WTC11 (cell line): ENCODE results near the gene TNFSF9. TPM values are rescaled to one million over a fixed set of nuclear protein-coding genes. Genes with fewer than 3 reads are reported as not detected.

Experiments used
- ATAC-seq: fragments of 200-7000 bp; cut with Tn5 transposase; 2 replicates; pipeline ENCODE4 v1.10.0; 2021; ENCODE audit warnings: mild to moderate bottlenecking, moderate library complexity
- CTCF ChIA-PET: fragments of 300-600 bp; sonication (Branson Sonifier 250); formaldehyde crosslinking; loops from one replicate; lab custom pipeline; 2021; ENCODE audit warnings: antibody characterized with exemption; lab: Charles Lee
- POLR2A ChIA-PET: fragments of 350-600 bp; sonication (Branson Sonifier 250); formaldehyde crosslinking; loops from one replicate; lab custom pipeline; 2021; ENCODE audit warnings: antibody characterized with exemption; lab: Charles Lee
- DNase-seq: peaks from one replicate; pipeline ENCODE4 v3.0.0; 2021; ENCODE audit warnings: low spot score
- H3K27ac Mint-ChIP-seq: 2 replicates; pipeline ENCODE4 v1.8.0; 2021; ENCODE audit warnings: mixed read lengths
- H3K27me3 Mint-ChIP-seq: 2 replicates; pipeline ENCODE4 v1.8.0; 2021; ENCODE audit warnings: low read depth, mild to moderate bottlenecking, moderate library complexity, mixed read lengths
- H3K36me3 Mint-ChIP-seq: 2 replicates; pipeline ENCODE4 v1.8.0; 2021; ENCODE audit warnings: mixed read lengths
- H3K4me1 Mint-ChIP-seq: 2 replicates; pipeline ENCODE4 v1.8.0; 2022; ENCODE audit warnings: mixed read lengths
- H3K4me3 Mint-ChIP-seq: 2 replicates; pipeline ENCODE4 v1.8.0; 2021; ENCODE audit warnings: mild to moderate bottlenecking, moderate library complexity, mixed read lengths
- H3K9me3 Mint-ChIP-seq: 2 replicates; pipeline ENCODE4 v1.8.0; 2021; ENCODE audit warnings: mixed read lengths
- CREB1 ChIP-seq: sonication (generic); formaldehyde crosslinking; IDR thresholded peaks from 2 replicates; pipeline ENCODE4 v1.8.0; 2023; ENCODE audit warnings: mild to moderate bottlenecking, missing genetic modification reagents
- FOXK1 ChIP-seq: sonication (generic); formaldehyde crosslinking; IDR thresholded peaks from 2 replicates; pipeline ENCODE4 v1.8.0; 2022; ENCODE audit warnings: mild to moderate bottlenecking, moderate library complexity, missing genetic modification reagents
- GABPB1 ChIP-seq: sonication (generic); formaldehyde crosslinking; IDR thresholded peaks from 2 replicates; pipeline ENCODE4 v1.8.1; 2023; ENCODE audit warnings: mild to moderate bottlenecking, missing genetic modification reagents
- GTF2I ChIP-seq: fragments of 250-450 bp; sonication (Bioruptor Pico); conservative IDR thresholded peaks from 2 replicates; pipeline ENCODE4 v1.4.0; 2021; ENCODE audit warnings: mild to moderate bottlenecking
- MXD4 ChIP-seq: fragments of 250-450 bp; sonication (Bioruptor Pico); IDR thresholded peaks from 2 replicates; pipeline ENCODE4 v1.8.0; 2021; ENCODE audit warnings: mild to moderate bottlenecking, moderate library complexity, borderline replicate concordance
- NFATC4 ChIP-seq: fragments of 250-450 bp; sonication (Bioruptor Pico); IDR thresholded peaks from 2 replicates; pipeline ENCODE4 v1.9.0; 2021; ENCODE audit warnings: mild to moderate bottlenecking
- NR1H2 ChIP-seq: sonication (generic); formaldehyde crosslinking; IDR thresholded peaks from 2 replicates; pipeline ENCODE4 v1.9.0; 2021; ENCODE audit warnings: mild to moderate bottlenecking, moderate library complexity, missing genetic modification reagents
- NR2C2 ChIP-seq: sonication (generic); formaldehyde crosslinking; IDR thresholded peaks from 2 replicates; pipeline ENCODE4 v1.8.0; 2022; ENCODE audit warnings: mild to moderate bottlenecking, missing genetic modification reagents
- PRRX2 ChIP-seq: fragments of 250-450 bp; sonication (Bioruptor Pico); IDR thresholded peaks from 2 replicates; pipeline ENCODE4 v1.8.0; 2021; ENCODE audit warnings: mild to moderate bottlenecking
- SP1 ChIP-seq: sonication (generic); formaldehyde crosslinking; conservative IDR thresholded peaks from 2 replicates; pipeline ENCODE4 v1.8.1; 2022; ENCODE audit warnings: missing genetic modification reagents
- TCF7 ChIP-seq: sonication (generic); formaldehyde crosslinking; IDR thresholded peaks from 2 replicates; pipeline ENCODE4 v1.8.0; 2022; ENCODE audit warnings: mild to moderate bottlenecking, low read depth, missing genetic modification reagents, moderate library complexity
- TEAD1 ChIP-seq: sonication (generic); formaldehyde crosslinking; IDR thresholded peaks from 2 replicates; pipeline ENCODE4 v1.8.0; 2022; ENCODE audit warnings: mild to moderate bottlenecking, missing genetic modification reagents
- ZNF263 ChIP-seq: sonication (generic); formaldehyde crosslinking; IDR thresholded peaks from 2 replicates; pipeline ENCODE4 v1.8.1; 2022; ENCODE audit warnings: low read depth, mild to moderate bottlenecking, moderate library complexity, missing genetic modification reagents
- ZNF671 ChIP-seq: fragments of 250-450 bp; sonication (Bioruptor Pico); IDR thresholded peaks from 2 replicates; pipeline ENCODE4 v1.8.0; 2021; ENCODE audit warnings: mild to moderate bottlenecking
- total RNA-seq: library from RNA; stranded (reverse); gene quantifications from 3 replicates; pipeline ENCODE4 v1.2.3, GENCODE V29; 2021
- TF ChIP-seq, protein P1 (sequence below): sonication (generic); formaldehyde crosslinking; IDR thresholded peaks from 2 replicates; pipeline ENCODE4 v1.8.1; 2023; ENCODE audit warnings: mild to moderate bottlenecking, moderate library complexity, missing genetic modification reagents
- TF ChIP-seq, protein P2 (sequence below): fragments of 250-450 bp; sonication (Bioruptor Pico); IDR thresholded peaks from 2 replicates; pipeline ENCODE4 v2.1.2; 2022; ENCODE audit warnings: mild to moderate bottlenecking, moderate library complexity
- TF ChIP-seq, protein P3 (sequence below): sonication (generic); formaldehyde crosslinking; IDR thresholded peaks from 2 replicates; pipeline ENCODE4 v1.8.0; 2022; ENCODE audit warnings: missing genetic modification reagents
- TF ChIP-seq, protein P4 (sequence below): fragments of 250-450 bp; sonication (Bioruptor Pico); conservative IDR thresholded peaks from 2 replicates; pipeline ENCODE4 v1.9.0; 2021; ENCODE audit warnings: mild to moderate bottlenecking
- TF ChIP-seq, protein P5 (sequence below): fragments of 250-450 bp; sonication (Bioruptor Pico); IDR thresholded peaks from 2 replicates; pipeline ENCODE4 v1.8.0; 2021; ENCODE audit warnings: mild to moderate bottlenecking

The TNFSF9 gene
- total RNA-seq, 1 experiment from 2014 or later: 2.9 TPM

DNA sequence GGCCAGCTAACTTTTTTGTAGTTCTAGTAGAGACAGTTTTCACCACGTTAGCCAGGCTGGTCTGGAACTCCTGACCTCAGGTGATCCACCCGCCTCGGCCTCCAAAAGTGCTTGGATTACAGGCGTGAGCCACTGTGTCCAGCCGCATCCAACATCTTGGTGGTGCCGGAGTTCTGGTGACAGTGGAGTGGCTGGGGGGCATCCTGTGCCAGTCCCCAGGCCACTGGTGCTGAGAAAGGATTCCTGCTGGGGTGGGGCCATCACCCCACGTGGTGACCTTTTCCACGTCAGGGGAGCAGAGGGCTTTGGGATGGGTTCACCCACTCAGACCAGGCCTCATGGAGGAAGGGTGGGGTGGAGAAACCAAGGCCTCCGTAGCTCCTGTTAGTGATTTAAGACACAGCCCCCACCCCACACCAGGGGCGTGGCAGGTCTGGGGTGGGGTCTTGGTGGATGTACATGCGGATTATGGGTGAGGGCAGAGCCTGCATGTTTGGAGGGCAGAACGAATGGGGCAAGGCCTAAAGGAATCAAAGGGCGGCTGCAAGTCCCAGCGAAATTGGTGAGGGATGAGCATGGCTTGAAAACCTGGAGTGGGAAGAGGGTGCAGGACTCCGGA, 15.8 kb upstream of the TNFSF9 start:
- DNase-seq (no peak), ATAC-seq (no peak)
- Mint-ChIP-seq H3K4me1 (peaks cover 12% of the 10 kb centered on the region), H3K9me3 (no peaks in the 10 kb centered on the region), H3K36me3 (no peaks in the 10 kb centered on the region), H3K4me3 (peak overlapping the region; percentile 19; the same call in 1 of the 2 replicates), H3K27ac (0 out of 2 replicates have a peak overlapping the region, but pooled peaks have one; percentile 36), H3K27me3 (peaks cover 18% of the 10 kb centered on the region)
- ChIA-PET POLR2A (interaction anchor here (0.6 to 0.7 kb wide), 3 partner anchors 144 to 845 kb away, joined by 3 to 6 read pairs (median 3); no protein-coding TSS in a partner anchor), CTCF (interaction anchor here (1.8 kb wide), 1 partner anchor 89 kb away, joined by 7 read pairs; no protein-coding TSS in a partner anchor)
- TF ChIP-seq PRRX2 (CRISPR knock-in tag): no peak
- TF ChIP-seq ZNF263 (CRISPR knock-in tag): no peak
- no peak for TF ChIP-seq TEAD1 (CRISPR knock-in tag)
- no peak for TF ChIP-seq TCF7 (CRISPR knock-in tag)
- no peak for TF ChIP-seq GTF2I
- no peak for TF ChIP-seq FOXK1 (CRISPR knock-in tag)
- TF ChIP-seq ZNF671 (CRISPR knock-in tag): no peak
- TF ChIP-seq, protein P1, sequence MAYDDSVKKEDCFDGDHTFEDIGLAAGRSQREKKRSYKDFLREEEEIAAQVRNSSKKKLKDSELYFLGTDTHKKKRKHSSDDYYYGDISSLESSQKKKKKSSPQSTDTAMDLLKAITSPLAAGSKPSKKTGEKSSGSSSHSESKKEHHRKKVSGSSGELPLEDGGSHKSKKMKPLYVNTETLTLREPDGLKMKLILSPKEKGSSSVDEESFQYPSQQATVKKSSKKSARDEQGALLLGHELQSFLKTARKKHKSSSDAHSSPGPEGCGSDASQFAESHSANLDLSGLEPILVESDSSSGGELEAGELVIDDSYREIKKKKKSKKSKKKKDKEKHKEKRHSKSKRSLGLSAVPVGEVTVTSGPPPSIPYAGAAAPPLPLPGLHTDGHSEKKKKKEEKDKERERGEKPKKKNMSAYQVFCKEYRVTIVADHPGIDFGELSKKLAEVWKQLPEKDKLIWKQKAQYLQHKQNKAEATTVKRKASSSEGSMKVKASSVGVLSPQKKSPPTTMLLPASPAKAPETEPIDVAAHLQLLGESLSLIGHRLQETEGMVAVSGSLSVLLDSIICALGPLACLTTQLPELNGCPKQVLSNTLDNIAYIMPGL (CRISPR knock-in tag): no peak
- TF ChIP-seq NR1H2 (CRISPR knock-in tag): no peak
- TF ChIP-seq, protein P2, sequence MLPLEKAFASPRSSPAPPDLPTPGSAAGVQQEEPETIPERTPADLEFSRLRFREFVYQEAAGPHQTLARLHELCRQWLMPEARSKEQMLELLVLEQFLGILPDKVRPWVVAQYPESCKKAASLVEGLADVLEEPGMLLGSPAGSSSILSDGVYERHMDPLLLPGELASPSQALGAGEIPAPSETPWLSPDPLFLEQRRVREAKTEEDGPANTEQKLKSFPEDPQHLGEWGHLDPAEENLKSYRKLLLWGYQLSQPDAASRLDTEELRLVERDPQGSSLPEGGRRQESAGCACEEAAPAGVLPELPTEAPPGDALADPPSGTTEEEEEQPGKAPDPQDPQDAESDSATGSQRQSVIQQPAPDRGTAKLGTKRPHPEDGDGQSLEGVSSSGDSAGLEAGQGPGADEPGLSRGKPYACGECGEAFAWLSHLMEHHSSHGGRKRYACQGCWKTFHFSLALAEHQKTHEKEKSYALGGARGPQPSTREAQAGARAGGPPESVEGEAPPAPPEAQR (CRISPR knock-in tag): no peak
- no peak for TF ChIP-seq NFATC4 (CRISPR knock-in tag)
- TF ChIP-seq, protein P3, sequence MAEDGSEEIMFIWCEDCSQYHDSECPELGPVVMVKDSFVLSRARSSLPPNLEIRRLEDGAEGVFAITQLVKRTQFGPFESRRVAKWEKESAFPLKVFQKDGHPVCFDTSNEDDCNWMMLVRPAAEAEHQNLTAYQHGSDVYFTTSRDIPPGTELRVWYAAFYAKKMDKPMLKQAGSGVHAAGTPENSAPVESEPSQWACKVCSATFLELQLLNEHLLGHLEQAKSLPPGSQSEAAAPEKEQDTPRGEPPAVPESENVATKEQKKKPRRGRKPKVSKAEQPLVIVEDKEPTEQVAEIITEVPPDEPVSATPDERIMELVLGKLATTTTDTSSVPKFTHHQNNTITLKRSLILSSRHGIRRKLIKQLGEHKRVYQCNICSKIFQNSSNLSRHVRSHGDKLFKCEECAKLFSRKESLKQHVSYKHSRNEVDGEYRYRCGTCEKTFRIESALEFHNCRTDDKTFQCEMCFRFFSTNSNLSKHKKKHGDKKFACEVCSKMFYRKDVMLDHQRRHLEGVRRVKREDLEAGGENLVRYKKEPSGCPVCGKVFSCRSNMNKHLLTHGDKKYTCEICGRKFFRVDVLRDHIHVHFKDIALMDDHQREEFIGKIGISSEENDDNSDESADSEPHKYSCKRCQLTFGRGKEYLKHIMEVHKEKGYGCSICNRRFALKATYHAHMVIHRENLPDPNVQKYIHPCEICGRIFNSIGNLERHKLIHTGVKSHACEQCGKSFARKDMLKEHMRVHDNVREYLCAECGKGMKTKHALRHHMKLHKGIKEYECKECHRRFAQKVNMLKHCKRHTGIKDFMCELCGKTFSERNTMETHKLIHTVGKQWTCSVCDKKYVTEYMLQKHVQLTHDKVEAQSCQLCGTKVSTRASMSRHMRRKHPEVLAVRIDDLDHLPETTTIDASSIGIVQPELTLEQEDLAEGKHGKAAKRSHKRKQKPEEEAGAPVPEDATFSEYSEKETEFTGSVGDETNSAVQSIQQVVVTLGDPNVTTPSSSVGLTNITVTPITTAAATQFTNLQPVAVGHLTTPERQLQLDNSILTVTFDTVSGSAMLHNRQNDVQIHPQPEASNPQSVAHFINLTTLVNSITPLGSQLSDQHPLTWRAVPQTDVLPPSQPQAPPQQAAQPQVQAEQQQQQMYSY: no peak
- no peak for TF ChIP-seq CREB1 (CRISPR knock-in tag)
- TF ChIP-seq SP1 (CRISPR knock-in tag): no peak
- no peak for TF ChIP-seq MXD4
- TF ChIP-seq, protein P4, sequence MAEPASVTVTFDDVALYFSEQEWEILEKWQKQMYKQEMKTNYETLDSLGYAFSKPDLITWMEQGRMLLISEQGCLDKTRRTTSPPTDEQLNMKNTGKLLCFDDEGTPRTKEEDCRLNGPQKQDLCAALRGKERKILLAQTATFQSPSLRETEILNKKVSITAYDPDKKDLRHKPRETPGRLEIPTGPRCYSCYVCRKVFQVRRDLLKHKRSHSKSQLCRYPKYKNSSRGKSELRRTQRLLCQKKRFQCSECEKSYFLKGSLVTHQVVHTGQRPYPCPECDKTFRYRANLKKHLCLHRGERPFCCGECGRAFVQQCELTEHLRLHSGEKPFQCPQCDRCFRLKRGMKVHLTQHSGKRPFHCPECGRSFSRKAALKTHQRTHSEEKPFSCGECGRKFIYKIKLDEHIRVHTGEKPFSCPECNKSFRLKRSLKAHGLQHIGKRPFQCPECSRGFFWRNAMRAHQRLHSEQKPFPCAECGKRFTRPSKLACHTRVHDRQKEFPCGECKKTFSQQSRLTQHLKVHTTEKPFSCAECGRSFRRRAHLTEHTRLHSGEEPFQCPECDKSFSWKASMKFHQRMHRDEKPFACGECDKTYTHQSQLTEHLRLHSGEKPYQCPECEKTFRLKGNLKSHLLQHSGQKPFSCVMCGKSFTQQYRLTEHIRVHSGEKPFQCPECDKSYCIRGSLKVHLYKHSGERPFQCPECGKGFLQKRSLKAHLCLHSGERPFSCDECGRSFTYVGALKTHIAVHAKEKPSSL (CRISPR knock-in tag): no peak
- TF ChIP-seq NR2C2: no peak
- TF ChIP-seq, protein P5, sequence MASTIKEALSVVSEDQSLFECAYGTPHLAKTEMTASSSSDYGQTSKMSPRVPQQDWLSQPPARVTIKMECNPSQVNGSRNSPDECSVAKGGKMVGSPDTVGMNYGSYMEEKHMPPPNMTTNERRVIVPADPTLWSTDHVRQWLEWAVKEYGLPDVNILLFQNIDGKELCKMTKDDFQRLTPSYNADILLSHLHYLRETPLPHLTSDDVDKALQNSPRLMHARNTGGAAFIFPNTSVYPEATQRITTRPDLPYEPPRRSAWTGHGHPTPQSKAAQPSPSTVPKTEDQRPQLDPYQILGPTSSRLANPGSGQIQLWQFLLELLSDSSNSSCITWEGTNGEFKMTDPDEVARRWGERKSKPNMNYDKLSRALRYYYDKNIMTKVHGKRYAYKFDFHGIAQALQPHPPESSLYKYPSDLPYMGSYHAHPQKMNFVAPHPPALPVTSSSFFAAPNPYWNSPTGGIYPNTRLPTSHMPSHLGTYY: no peak
- TF ChIP-seq GABPB1 (CRISPR knock-in tag): no peak
